Measurements from ENCODE around the gene USP48. TPM values are rescaled to one million over a fixed set of nuclear protein-coding genes. Genes with fewer than 3 reads are reported as not detected.

Gene USP48
- total and polyA plus RNA-seq, 2 donors, result 25.3 to 34.3 TPM

- peaks cover 0 to 10% of the 10 kb centered on the region in 2 donors for H3K9me3 ChIP-seq (ENCODE audit: control insufficient read depth in 2 of 2, insufficient read depth in 1 of 2, low read length in 1 of 2)
- DNase-seq (ENCODE audit: low read depth in 6 of 9, low spot score in 9 of 9), result peak in 4 of 9 donors; percentile 32 to 52 (median 41)
- no peaks in the 10 kb centered on the region for H3K36me3 ChIP-seq (ENCODE audit: control insufficient read depth in 2 of 2, insufficient read depth in 2 of 2, low read length in 1 of 2)
- no peak overlapping the region for H3K4me3 ChIP-seq (ENCODE audit: low read length in 2 of 2)
- H3K4me1 ChIP-seq (ENCODE audit: control insufficient read depth in 2 of 2, insufficient read depth in 2 of 2, low read length in 2 of 2), result peaks cover 0 to 6% of the 10 kb centered on the region in 2 donors
- 39% methylated on average over 19 of the region's 19 CpGs for WGBS
- H3K27me3 ChIP-seq (ENCODE audit: control insufficient read depth in 2 of 2, insufficient read depth in 1 of 2, low read length in 1 of 2), result peaks cover 20 to 38% of the 10 kb centered on the region in 2 donors
- no peak overlapping the region for H3K27ac ChIP-seq (ENCODE audit: low read depth in 1 of 2, low read length in 1 of 2)
These were observed 135.3 kb downstream of the USP48 start for GRCh38 chr1:21647431-21648351.

- no peaks in the 10 kb centered on the region for H3K4me1 ChIP-seq (ENCODE audit: control insufficient read depth in 2 of 2, insufficient read depth in 2 of 2, low read length in 2 of 2)
- H3K27me3 ChIP-seq (ENCODE audit: control insufficient read depth in 2 of 2, insufficient read depth in 1 of 2, low read length in 1 of 2), result peaks cover 0 to 21% of the 10 kb centered on the region in 2 donors
- no peak overlapping the region for H3K27ac ChIP-seq (ENCODE audit: low read depth in 1 of 2, low read length in 1 of 2)
- no peak overlapping the region for H3K4me3 ChIP-seq (ENCODE audit: low read length in 2 of 2)
- no peaks in the 10 kb centered on the region for H3K36me3 ChIP-seq (ENCODE audit: control insufficient read depth in 2 of 2, insufficient read depth in 2 of 2, low read length in 1 of 2)
- no peak for DNase-seq (ENCODE audit: low read depth in 6 of 9, low spot score in 9 of 9)
- peaks cover 0 to 4% of the 10 kb centered on the region in 2 donors for H3K9me3 ChIP-seq (ENCODE audit: control insufficient read depth in 2 of 2, insufficient read depth in 1 of 2, low read length in 1 of 2)
- 78% methylated on average over 5 of the region's 5 CpGs for WGBS
These were observed 137.4 kb downstream of the USP48 start for GRCh38 chr1:21645550-21645949.

- H3K27me3 ChIP-seq (ENCODE audit: control insufficient read depth in 2 of 2, insufficient read depth in 1 of 2, low read length in 1 of 2), result peaks cover 0 to 15% of the 10 kb centered on the region in 2 donors
- WGBS, result 92% methylated on average over 5 of the region's 5 CpGs
- H3K9me3 ChIP-seq (ENCODE audit: control insufficient read depth in 2 of 2, insufficient read depth in 1 of 2, low read length in 1 of 2), result peaks cover 0 to 4% of the 10 kb centered on the region in 2 donors
- DNase-seq (ENCODE audit: low read depth in 6 of 9, low spot score in 9 of 9), result no peak
- no peak overlapping the region for H3K27ac ChIP-seq (ENCODE audit: low read depth in 1 of 2, low read length in 1 of 2)
- no peaks in the 10 kb centered on the region for H3K36me3 ChIP-seq (ENCODE audit: control insufficient read depth in 2 of 2, insufficient read depth in 2 of 2, low read length in 1 of 2)
- no peak overlapping the region for H3K4me3 ChIP-seq (ENCODE audit: low read length in 2 of 2)
- no peaks in the 10 kb centered on the region for H3K4me1 ChIP-seq (ENCODE audit: control insufficient read depth in 2 of 2, insufficient read depth in 2 of 2, low read length in 2 of 2)
These were observed 138.0 kb downstream of the USP48 start for GRCh38 chr1:21644906-21645305.

GRCh38 chr1:21644348-21644747 is 138.6 kb downstream of the USP48 start:
- Histone ChIP-seq H3K4me3 (ENCODE audit: low read length in 2 of 2) (no peak overlapping the region), H3K27me3 (ENCODE audit: control insufficient read depth in 2 of 2, insufficient read depth in 1 of 2, low read length in 1 of 2) (peaks cover 0 to 10% of the 10 kb centered on the region in 2 donors), H3K36me3 (ENCODE audit: control insufficient read depth in 2 of 2, insufficient read depth in 2 of 2, low read length in 1 of 2) (no peaks in the 10 kb centered on the region), H3K9me3 (ENCODE audit: control insufficient read depth in 2 of 2, insufficient read depth in 1 of 2, low read length in 1 of 2) (peaks cover 0 to 4% of the 10 kb centered on the region in 2 donors), H3K27ac (ENCODE audit: low read depth in 1 of 2, low read length in 1 of 2) (no peak overlapping the region), H3K4me1 (ENCODE audit: control insufficient read depth in 2 of 2, insufficient read depth in 2 of 2, low read length in 2 of 2) (no peaks in the 10 kb centered on the region)
- no peak for DNase-seq (ENCODE audit: low read depth in 6 of 9, low spot score in 9 of 9)
- WGBS, result 93% methylated on average over 10 of the region's 10 CpGs

- no peaks in the 10 kb centered on the region for H3K36me3 ChIP-seq (ENCODE audit: control insufficient read depth in 2 of 2, insufficient read depth in 2 of 2, low read length in 1 of 2)
- H3K4me3 ChIP-seq (ENCODE audit: low read length in 2 of 2), result no peak overlapping the region
- 91% methylated on average over 5 of the region's 5 CpGs for WGBS
- peaks cover 0 to 4% of the 10 kb centered on the region in 2 donors for H3K9me3 ChIP-seq (ENCODE audit: control insufficient read depth in 2 of 2, insufficient read depth in 1 of 2, low read length in 1 of 2)
- no peak for DNase-seq (ENCODE audit: low read depth in 6 of 9, low spot score in 9 of 9)
- H3K27ac ChIP-seq (ENCODE audit: low read depth in 1 of 2, low read length in 1 of 2), result no peak overlapping the region
- H3K27me3 ChIP-seq (ENCODE audit: control insufficient read depth in 2 of 2, insufficient read depth in 1 of 2, low read length in 1 of 2), result peaks cover 0 to 5% of the 10 kb centered on the region in 2 donors
- no peaks in the 10 kb centered on the region for H3K4me1 ChIP-seq (ENCODE audit: control insufficient read depth in 2 of 2, insufficient read depth in 2 of 2, low read length in 2 of 2)
These were observed 139.3 kb downstream of the USP48 start for GRCh38 chr1:21643624-21644023.

GRCh38 chr1:21641967-21642739 is 140.8 kb downstream of the USP48 start:
- Histone ChIP-seq H3K36me3 (ENCODE audit: control insufficient read depth in 2 of 2, insufficient read depth in 2 of 2, low read length in 1 of 2) (no peaks in the 10 kb centered on the region), H3K27me3 (ENCODE audit: control insufficient read depth in 2 of 2, insufficient read depth in 1 of 2, low read length in 1 of 2) (no peaks in the 10 kb centered on the region), H3K27ac (ENCODE audit: low read depth in 1 of 2, low read length in 1 of 2) (no peak overlapping the region), H3K9me3 (ENCODE audit: control insufficient read depth in 2 of 2, insufficient read depth in 1 of 2, low read length in 1 of 2) (no peaks in the 10 kb centered on the region), H3K4me3 (ENCODE audit: low read length in 2 of 2) (no peak overlapping the region), H3K4me1 (ENCODE audit: control insufficient read depth in 2 of 2, insufficient read depth in 2 of 2, low read length in 2 of 2) (no peaks in the 10 kb centered on the region)
- 95% methylated on average over 19 of the region's 19 CpGs for WGBS
- DNase-seq (ENCODE audit: low read depth in 6 of 9, low spot score in 9 of 9), result no peak

GRCh38 chr1:21641537-21641936 is 141.4 kb downstream of the USP48 start:
- 95% methylated on average over 6 of the region's 6 CpGs for WGBS
- H3K4me1 ChIP-seq (ENCODE audit: control insufficient read depth in 2 of 2, insufficient read depth in 2 of 2, low read length in 2 of 2), result no peaks in the 10 kb centered on the region
- H3K36me3 ChIP-seq (ENCODE audit: control insufficient read depth in 2 of 2, insufficient read depth in 2 of 2, low read length in 1 of 2), result no peaks in the 10 kb centered on the region
- H3K27me3 ChIP-seq (ENCODE audit: control insufficient read depth in 2 of 2, insufficient read depth in 1 of 2, low read length in 1 of 2), result no peaks in the 10 kb centered on the region
- DNase-seq (ENCODE audit: low read depth in 6 of 9, low spot score in 9 of 9), result no peak
- H3K27ac ChIP-seq (ENCODE audit: low read depth in 1 of 2, low read length in 1 of 2), result no peak overlapping the region
- H3K9me3 ChIP-seq (ENCODE audit: control insufficient read depth in 2 of 2, insufficient read depth in 1 of 2, low read length in 1 of 2), result no peaks in the 10 kb centered on the region
- H3K4me3 ChIP-seq (ENCODE audit: low read length in 2 of 2), result no peak overlapping the region

- no peak for DNase-seq (ENCODE audit: low read depth in 6 of 9, low spot score in 9 of 9)
- no peak overlapping the region for H3K4me3 ChIP-seq (ENCODE audit: low read length in 2 of 2)
- WGBS, result 97% methylated on average over 2 of the region's 2 CpGs
- H3K27ac ChIP-seq (ENCODE audit: low read depth in 1 of 2, low read length in 1 of 2), result no peak overlapping the region
- H3K9me3 ChIP-seq (ENCODE audit: control insufficient read depth in 2 of 2, insufficient read depth in 1 of 2, low read length in 1 of 2), result no peaks in the 10 kb centered on the region
- no peaks in the 10 kb centered on the region for H3K27me3 ChIP-seq (ENCODE audit: control insufficient read depth in 2 of 2, insufficient read depth in 1 of 2, low read length in 1 of 2)
- no peaks in the 10 kb centered on the region for H3K4me1 ChIP-seq (ENCODE audit: control insufficient read depth in 2 of 2, insufficient read depth in 2 of 2, low read length in 2 of 2)
- H3K36me3 ChIP-seq (ENCODE audit: control insufficient read depth in 2 of 2, insufficient read depth in 2 of 2, low read length in 1 of 2), result no peaks in the 10 kb centered on the region
These were observed 141.9 kb downstream of the USP48 start for GRCh38 chr1:21641076-21641475.

GRCh38 chr1:21640653-21641052 is 142.3 kb downstream of the USP48 start:
- 95% methylated on average over 6 of the region's 6 CpGs for WGBS
- no peak overlapping the region for H3K27ac ChIP-seq (ENCODE audit: low read depth in 1 of 2, low read length in 1 of 2)
- no peaks in the 10 kb centered on the region for H3K4me1 ChIP-seq (ENCODE audit: control insufficient read depth in 2 of 2, insufficient read depth in 2 of 2, low read length in 2 of 2)
- no peaks in the 10 kb centered on the region for H3K27me3 ChIP-seq (ENCODE audit: control insufficient read depth in 2 of 2, insufficient read depth in 1 of 2, low read length in 1 of 2)
- H3K4me3 ChIP-seq (ENCODE audit: low read length in 2 of 2), result no peak overlapping the region
- no peaks in the 10 kb centered on the region for H3K36me3 ChIP-seq (ENCODE audit: control insufficient read depth in 2 of 2, insufficient read depth in 2 of 2, low read length in 1 of 2)
- no peak for DNase-seq (ENCODE audit: low read depth in 6 of 9, low spot score in 9 of 9)
- no peaks in the 10 kb centered on the region for H3K9me3 ChIP-seq (ENCODE audit: control insufficient read depth in 2 of 2, insufficient read depth in 1 of 2, low read length in 1 of 2)
